Measurements from ENCODE around the gene ARID1B.
"Not testable (repeated sequence)": the region's sequence is repeated elsewhere in the genome, so short reads cannot be mapped to it uniquely, and the experiment has no call there.

ARID1B gene

DNA sequence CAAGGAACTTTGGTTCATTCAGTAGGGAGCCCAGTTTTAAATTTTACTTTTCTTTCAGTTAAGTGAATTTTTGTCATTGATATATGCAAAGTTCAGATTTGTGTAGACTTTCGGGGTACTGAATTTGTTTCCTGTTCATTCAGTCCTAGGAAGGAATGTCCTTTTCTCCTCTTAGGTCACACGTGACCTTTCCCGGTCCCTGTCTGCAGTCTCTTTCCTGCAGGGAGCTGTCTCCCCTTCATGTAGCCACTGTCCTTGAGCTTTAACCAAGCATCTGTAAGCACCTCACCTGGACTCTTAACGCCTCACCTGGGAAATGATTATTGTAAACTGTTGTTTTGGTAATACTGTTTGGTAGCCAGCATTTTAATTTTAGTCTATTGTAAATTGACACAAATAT, 190.7 kb downstream of the ARID1B start:
- no peak for DNase-seq (ENCODE audit: low read depth)

DNA sequence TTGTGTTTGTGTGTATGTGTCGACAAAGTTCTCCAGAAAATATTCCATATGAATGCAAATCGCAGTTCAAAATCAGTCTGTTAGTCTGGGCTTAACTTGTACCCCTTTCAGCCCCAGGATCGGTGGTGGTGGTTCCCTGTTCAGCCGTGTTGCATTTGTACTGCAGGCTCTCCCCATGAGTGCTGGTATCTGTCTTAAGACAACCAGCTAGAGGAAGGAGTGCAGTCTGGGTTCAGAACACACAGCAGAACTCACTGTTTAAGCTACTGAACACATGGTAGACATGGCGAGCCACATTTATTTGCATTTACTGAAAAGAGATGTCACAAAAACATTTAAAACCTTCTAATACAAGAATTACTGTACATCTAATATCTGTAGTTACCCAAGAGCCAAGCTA, 192.1 kb downstream of the ARID1B start:
- no peak for DNase-seq (ENCODE audit: low read depth)

DNA sequence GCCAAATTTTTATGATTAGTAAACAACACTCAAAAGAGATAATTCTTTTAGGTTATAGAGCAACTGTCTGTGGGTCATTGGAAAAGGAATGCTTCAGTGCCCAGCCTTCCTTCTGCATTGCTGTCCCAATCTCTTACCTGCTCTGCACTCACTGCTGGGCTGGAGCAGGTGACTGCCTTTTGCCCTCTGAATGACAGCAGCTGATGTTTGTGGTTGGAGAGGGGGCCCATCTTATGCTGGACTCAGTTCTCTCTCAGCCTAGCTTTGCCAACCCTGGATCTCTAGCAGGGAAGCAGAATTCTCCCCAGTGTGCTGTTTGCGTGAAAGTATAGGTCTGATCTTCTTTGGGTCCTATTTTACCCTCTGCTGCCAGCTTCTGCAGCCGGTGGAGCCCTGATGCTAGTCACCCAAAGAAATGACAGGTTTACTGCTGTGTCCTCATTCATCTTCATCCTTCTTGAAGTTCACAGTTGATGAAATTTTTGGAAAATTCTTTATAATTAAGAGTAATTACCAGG, 193.5 kb downstream of the ARID1B start:
- DNase-seq (ENCODE audit: low read depth): no peak

DNA sequence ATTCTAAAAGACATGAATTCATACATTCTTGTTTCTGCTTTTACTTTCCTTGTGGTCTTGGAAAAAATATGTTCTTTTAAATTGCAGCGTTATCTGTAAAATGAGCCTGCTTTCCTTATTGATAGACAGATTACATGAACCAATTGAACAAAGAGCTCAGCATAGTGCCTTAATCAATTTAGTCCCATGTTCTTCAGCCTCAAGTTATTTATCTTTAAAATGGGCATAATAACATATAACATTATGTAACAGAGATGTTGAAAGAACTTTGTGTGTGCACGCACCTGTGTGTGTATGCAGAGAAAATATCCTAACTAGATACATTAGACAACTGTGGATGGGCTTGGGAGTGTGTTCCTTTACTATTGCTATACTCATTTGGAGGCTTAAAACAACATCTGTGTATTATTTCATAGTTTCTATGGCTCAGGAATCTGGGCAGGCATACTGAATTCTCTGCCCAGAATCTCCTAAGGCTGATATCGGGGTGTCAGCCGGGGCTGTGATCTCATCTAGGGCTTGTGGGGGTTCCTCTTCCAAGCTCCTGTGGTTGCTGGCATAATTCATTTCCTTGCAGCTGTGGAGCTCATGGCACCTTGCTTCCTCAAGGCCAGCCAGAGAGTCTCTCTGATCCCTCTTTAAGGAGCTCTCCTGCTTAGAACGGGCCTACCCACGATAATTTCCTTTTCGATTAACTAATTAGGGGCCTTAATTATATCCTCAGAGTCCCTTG, 194.1 kb downstream of the ARID1B start:
- no peak for DNase-seq (ENCODE audit: low read depth)

DNA sequence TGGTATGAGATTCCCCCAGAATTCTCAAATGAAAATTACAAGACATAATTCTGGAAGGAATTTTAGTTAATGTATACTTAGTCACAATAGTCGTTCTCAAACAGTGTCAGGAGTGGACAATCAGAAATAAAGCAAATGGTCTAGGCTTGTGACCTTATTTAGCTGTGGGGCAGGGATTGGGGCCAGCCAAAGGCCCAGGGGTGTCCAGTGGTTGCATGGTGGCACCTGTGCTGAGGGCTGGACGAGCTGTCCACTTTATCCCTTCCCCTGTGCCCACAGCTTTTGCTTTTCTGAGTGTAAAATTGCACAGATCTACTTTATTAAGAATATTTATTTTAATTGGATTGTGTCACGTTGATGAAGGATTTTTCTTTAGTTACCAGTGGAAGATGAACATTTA, 195.0 kb downstream of the ARID1B start:
- DNase-seq (ENCODE audit: low read depth): no peak

DNA sequence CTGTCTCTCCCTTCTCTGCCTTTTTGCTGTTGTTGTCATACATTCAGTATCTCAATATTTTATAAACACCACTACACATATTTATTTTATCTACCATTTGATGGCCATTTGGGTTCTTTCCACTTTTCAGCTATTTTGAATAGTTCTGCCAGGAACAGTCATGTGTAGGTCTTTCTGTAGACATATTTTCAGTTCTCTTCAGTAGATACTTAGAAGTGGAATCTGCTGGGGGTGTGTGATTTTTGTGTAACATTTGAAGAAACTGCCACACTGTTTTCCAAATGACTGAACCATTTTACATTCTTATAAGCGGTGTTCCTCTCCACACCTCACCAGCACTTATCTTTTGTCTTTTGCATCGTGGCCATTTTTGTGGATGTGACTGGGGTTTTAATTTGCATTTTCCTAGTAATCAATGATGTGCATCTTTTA, 197.7 kb downstream of the ARID1B start:
- DNase-seq (ENCODE audit: low read depth): no peak

DNA sequence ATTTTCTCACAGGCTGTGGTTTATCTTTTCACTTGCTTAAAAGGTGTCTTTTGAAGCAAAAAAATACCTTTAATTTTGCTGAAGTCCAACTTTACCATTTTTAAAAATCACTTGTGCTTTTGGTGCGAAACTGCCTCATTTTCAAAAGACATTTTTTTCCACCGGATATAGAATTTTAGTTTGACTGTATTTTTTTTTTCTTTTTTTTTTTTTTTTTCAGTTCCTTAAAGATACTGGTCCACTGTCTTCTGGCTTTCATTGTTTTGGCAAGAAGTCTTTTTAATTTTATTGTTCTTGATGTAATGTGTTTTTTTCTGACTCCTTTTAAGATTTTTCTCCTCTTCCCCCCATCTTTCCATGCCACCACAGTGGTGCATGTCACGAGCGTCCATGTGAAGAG, 198.2 kb downstream of the ARID1B start:
- no peak for DNase-seq (ENCODE audit: low read depth)

DNA sequence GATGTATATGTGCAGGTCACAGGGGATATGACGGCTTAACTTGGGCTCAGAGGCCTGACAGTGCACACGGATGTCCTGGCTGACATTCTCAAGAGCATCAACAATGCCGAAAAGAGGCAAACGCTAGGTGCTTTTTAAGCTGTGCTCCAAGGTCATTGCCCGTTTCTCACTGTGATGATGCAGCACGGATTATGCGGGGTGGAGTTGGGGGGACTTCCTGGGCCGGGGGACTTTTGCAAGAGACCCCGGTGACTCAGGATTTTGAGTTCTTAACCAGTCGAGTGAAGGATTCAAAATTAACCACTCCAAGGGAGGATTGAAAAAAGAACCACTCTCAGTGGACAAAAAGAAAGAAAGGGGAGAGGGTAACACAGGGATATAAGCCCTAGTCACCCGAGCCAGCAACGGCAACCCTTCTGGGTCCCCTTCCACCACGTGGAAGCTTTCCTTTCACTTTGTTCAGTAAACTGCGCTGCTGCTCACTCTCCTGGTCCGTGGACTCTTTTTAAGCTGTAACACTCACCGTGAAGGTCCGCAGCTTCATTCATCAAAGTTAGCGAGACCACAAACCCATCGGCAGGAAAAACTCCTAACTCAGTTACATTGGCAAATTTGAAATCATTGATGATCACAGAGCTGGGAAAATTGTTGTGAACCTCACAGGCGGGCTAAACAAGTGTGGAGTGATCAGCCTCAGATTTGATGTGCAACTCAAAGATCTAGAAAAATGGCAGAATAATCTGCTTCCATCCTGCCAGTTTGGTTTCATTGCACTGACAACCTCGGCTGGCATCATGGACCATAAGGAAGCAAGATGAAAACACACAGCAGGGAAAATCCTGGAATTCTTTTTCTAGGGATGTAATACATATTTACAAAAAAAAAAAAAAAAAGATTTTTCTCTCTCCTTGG, 199.3 kb downstream of the ARID1B start:
- DNase-seq (ENCODE audit: low read depth): no peak

DNA sequence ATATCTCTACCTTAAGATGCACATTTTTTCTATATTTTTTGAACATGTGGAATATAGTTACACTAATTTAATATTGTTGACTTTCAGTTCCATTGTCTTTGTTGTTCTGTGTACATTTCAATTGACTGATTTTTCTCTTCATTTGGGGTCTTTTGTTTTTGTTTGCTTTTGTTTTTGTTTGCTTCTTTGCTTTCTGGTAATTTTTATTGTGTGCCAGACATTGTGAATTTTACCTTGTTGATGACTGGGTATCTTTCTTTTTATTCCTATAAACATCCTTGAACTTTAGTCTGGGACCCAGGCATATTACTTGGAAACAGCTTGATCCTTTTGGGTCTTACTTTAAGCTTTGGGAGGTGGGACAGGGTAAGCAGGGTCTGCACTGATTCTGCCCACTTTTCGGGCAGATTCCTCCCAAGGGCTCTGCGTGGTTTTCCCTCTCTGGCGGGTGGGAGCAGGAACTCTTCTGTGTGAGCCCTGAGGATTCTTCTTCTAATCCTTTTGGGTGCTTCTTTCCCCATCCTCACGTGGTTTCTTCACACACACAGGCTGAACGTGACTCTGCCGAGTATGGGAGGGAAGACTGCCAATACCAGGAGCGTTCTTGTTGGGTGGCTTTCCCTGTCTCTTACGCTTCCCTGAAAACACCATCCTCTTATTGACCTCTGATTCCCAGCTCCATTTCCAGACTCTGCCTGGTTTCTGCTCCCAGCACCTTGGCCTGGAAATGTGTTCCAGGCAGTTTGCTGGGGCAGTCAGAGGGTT, 200.5 kb downstream of the ARID1B start:
- peak; percentile 57 for DNase-seq (ENCODE audit: low read depth)

DNA sequence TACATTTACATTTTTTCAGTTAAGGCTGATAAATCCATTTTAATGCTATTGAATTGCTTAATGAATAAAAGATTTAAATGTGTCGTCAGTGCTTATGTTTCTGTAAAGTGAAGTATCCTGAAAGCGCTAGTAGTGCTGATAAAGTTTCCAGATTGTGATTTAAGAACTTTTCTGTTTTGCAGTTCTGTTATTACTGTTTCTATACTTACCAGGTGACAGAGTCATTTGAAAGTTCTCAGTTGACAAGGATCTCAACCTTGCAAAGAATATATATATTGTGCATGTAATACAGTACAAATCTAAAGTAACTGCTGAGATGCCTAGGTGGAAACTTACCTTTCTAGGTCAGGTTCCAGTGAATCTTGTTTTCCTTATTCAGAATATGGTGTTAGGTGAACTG, 201.8 kb downstream of the ARID1B start:
- DNase-seq (ENCODE audit: low read depth): no peak

DNA sequence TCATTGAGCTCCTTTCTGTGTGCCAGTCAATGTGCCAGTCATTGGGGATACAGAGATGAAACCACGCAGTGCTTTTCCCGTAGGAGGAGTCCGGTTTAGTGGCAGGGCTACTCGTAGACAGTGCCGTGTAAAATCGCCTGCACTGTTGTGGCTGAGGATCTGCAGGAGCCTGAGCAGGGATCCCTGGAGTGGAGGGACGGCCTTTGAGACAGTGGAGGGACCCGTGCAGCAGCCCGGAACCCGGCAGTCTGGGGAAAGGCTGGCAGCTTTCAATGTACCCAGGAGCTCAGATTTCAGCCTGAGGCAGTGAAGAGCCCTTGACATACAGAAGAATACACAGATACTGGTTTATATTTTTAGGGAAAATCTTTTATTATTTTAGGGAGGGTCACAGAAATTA, 203.3 kb downstream of the ARID1B start:
- no peak for DNase-seq (ENCODE audit: low read depth)

DNA sequence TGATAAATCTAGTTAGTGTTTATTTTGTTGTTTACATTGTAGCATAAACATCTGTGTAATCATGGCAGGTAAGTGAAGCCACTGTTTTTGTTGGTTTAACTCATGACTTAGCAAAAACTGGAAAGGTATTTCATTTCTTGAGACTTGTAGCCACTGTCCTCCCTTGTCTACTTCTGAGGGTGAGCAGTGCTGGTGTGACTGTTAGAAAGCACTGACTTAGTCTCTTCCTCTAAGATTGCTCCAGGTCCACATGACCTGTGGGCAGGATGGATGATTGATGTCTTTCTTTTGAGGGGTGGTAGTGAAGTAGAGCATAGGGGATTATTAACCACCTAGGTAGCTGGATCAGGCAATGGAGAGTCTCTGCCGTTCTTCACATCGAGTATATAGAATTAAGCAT, 203.8 kb downstream of the ARID1B start:
- no peak for DNase-seq (ENCODE audit: low read depth)

DNA sequence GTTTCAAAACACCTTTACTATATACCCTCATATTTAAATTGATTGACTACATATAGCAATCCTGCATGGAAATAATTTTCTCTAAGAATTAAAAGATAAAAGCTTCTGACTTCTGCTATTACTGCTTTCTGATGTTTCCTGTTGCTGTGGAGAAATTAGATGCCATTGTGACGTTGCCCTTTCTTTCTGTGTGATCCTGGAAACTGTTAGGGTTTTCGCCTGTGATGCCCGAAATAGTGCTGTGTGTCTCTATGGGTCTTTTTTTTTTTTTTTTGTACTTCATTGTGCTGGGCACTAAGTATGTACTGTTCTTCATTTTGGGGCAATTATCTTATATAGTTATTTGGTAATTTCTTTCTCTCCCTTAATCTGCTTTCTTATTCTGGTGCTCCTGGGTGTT, 205.0 kb downstream of the ARID1B start:
- no peak for DNase-seq (ENCODE audit: low read depth)

DNA sequence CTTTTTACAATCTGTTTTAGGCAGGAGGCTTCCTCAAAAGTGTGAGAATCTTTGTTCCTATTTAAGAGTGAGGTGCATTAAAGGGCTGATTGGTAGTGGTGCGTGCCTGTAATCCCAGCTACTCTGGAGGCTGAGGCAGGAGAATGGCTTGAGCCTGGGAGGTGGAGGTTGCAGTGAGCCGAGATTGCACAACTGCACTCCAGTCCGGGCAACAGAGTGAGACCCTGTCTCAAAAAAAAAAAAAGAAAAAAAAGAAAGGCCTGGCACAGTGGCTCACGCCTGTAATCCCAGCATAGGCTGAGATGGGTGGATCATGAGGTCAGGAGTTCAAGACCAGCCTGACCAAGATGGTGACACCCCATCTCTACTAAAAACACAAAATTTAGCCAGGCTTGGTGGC, 205.7 kb downstream of the ARID1B start:
- not testable (repeated sequence) for DNase-seq (ENCODE audit: low read depth)

DNA sequence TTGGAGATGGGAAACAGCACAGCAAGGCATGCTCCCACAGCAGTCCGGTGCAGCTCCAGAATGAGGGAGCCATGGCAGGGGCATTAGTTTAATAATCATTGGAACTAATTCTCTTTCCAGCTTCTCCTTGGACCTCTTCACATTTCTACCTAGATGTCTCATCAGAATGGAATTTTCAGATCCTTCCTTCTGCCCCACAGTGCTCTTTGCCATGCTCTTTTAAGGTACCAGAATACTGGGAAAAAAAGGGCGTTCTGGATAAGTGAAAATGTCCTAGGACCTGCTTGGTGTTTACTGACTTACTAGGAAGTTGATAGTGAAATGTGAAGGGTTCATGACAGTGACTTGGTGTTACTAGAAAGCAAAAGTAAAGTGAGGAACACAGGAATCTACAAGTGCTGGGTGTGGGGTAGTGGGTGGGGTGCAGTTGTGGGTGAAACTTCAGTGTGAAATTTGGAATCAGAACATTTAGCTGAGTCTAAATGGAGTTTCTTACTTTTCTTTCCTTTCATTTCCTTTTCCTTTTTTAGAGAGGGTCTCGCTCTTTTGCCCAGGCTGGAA, 207.1 kb downstream of the ARID1B start:
- no peak for DNase-seq (ENCODE audit: low read depth)

DNA sequence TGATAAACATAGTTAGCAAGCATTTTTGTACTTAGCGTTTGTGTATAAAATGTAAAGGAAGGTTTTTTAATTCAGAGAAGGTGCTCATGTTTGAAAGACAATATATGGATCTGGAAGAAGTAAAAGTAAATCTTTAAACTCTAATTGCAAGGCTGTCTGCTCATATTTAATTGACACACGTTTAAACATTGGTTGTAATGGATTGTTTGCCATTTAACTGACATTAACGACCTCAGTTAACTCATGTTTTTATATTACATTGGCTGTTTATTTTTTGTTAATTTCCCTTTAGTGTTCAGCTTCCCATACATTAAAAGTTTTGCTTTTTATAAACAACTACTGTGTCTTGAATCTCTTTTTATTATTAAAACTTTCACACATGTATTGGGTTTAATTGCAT, 208.1 kb downstream of the ARID1B start:
- DNase-seq (ENCODE audit: low read depth): no peak

DNA sequence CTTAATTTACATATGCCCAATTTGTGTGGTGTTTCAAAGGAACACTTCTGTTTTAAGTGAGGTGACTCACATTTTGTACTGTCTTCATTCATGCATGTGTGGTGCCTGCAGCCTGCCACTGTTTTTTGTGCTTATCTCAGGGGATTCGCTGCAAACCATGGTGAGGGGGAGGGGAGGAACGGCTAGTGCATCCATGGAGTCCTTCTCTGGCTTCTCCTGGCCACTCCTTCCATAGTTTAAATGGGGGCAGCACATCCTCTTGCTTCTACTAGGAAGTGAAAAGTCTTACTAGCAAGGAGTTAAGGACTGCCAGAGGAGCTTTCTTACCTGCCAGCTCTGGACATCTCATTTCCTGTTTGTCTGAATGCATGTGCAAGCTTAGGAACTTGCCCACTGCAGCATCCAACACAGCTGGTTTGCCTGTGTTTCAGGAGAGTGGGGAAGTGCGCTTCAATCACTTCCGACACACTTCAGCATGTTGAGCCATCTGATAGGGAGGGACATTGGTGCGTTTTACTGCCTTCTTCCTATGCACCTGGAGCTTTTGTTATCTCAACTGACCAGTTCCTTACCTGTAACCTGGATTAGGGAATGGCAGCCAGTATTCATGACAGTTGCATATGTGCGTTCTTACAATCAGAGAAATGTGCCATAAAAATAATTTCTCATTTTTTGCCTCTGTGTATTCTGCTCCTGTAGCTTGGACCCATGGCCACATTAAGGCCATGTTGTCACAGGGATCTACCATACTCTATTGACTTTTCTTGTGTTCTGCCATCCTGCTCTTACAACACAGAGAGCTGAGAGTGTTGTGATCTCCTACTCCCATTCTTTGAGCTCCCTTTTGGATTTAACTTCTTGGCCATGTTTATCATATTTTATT, 211.3 kb downstream of the ARID1B start:
- no peak for DNase-seq (ENCODE audit: low read depth)

DNA sequence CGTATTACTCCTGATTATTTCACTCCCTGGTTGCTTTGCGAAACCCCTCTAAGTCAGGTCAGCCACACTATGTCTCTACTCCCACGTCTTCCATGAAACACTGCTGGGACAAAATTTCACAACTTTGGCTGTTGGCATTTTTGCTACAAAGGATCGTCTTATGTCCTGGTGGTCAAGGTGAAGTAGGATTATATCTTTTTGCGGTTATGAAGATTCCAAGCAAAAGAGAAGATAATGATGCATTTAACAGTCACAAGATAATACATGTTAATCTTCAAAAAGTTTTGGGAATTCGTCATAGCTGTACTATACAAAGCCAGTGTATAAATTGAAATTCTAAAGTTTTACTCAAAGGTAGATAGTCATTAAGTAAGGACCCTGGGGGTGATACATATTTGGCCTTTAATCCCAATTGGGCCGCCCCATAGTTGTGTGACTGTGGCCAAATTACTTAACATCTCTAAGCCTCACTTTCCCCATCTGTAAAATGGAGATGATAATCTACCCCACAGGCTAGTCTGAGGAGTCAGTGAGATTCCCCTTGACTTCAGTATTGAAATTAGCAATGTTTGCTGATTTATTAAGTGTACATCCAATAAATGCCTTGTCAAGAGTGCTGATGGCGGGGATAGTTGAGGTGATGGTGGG, 212.1 kb downstream of the ARID1B start:
- no peak for DNase-seq (ENCODE audit: low read depth)

DNA sequence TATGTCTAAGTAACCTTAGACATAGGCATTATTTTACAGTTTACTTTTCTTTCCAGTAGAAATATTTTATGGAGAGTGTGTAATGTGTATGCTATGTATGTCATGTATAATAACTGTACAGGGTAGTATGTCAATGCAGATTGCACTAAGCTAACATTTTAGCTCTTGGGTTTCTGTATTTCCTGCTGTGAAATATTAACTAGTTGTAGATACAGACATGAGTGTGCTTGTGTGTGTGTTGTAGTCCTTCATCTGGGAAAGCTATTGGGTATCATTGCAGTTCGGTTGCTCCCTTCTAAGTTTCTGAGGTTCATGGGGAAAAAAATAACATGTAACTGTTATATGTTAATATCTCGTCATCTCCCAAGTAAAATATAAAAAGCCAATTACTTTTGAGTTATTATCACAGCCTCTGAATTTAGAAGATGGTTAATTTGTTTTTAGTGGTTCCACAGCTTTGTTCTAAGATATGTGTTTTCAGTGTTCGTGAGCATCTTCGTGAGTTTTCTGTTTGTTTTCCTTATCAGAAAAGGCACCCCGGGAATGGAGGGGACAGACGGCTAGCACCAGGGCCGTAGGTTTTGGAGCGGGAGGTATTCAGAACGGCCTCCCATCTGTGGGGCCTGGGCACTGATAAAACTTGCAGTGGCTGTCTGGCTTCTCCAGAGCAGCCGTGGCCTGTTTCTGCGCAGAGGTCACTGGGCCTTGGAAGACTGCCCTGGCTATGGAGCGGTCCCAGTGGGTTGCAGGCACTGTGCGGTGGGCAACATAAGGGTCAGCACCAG, 215.0 kb downstream of the ARID1B start:
- DNase-seq (ENCODE audit: low read depth): no peak

DNA sequence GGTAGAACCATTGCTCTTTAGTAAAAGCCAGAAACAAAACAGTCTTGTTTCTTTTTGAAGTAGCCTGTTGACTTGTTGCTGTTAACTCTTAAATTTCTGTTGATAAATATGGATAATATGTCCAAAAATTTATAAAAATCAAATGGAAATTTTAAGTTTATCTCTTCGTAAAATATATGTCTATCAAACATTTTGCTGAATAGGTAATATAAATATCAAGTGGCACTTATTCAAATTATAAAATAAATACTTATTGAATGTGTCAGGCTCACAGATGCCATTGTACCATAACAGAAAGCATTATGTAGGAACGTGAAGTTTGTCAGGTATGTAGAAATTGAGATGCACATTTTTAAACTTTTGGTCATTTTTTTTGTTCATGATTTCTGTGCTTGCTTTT, 216.5 kb downstream of the ARID1B start:
- DNase-seq (ENCODE audit: low read depth): no peak
